GM23338 (cell line): Measurements from ENCODE around the gene ITGB5. TPM values are rescaled to one million over a fixed set of nuclear protein-coding genes. Genes with fewer than 3 reads are reported as not detected.

Source experiments
- ATAC-seq: fragments of 200-7000 bp; cut with Tn5 transposase; 3 replicates; pipeline ENCODE4 v1.9.1; 2020
- DNase-seq: peaks from one replicate; pipeline ENCODE4 v3.0.0-alpha.2; 2015; ENCODE audit warnings: low spot score
- H2AFZ ChIP-seq: fragments of 200-600 bp; sonication (generic); 2 replicates; pipeline ENCODE4 v1.8.0; 2016; ENCODE audit warnings: antibody characterized with exemption, mild to moderate bottlenecking, moderate library complexity
- H3F3A ChIP-seq: fragments of 200-600 bp; sonication (generic); replicated peaks from 2 replicates; pipeline ENCODE4 v1.8.0; 2017; ENCODE audit warnings: antibody characterized with exemption, mixed run types, low read depth
- H3K27ac ChIP-seq: fragments of 200-600 bp; sonication (generic); 2 replicates; pipeline ENCODE4 v1.6.1; 2016; ENCODE audit warnings: low read depth
- H3K27me3 ChIP-seq: fragments of 200-600 bp; sonication (generic); 2 replicates; pipeline ENCODE4 v1.8.0; 2016; ENCODE audit warnings: mild to moderate bottlenecking, mixed run types, moderate library complexity; ENCODE audit not compliant: insufficient read depth
- H3K36me3 ChIP-seq: fragments of 200-600 bp; sonication (generic); 2 replicates; pipeline ENCODE4 v1.8.0; 2016; ENCODE audit warnings: mild to moderate bottlenecking; ENCODE audit not compliant: insufficient read depth
- H3K4me1 ChIP-seq: fragments of 200-600 bp; sonication (generic); 2 replicates; pipeline ENCODE4 v1.8.0; 2016; ENCODE audit warnings: mild to moderate bottlenecking, moderate library complexity; ENCODE audit not compliant: insufficient read depth
- H3K4me2 ChIP-seq: fragments of 200-600 bp; sonication (generic); 2 replicates; pipeline ENCODE4 v1.7.1; 2017; ENCODE audit warnings: mixed run types
- H3K4me3 ChIP-seq: fragments of 200-600 bp; sonication (generic); 2 replicates; pipeline ENCODE4 v1.6.1; 2016; ENCODE audit warnings: mixed run types
- H3K79me2 ChIP-seq: fragments of 200-600 bp; sonication (generic); replicated peaks from 2 replicates; pipeline ENCODE4 v1.8.0; 2017; ENCODE audit warnings: mild to moderate bottlenecking; ENCODE audit not compliant: insufficient read depth
- H3K9me2 ChIP-seq: fragments of 200-600 bp; sonication (generic); 2 replicates; pipeline ENCODE4 v1.8.0; 2017; ENCODE audit not compliant: insufficient read depth
- H4K20me1 ChIP-seq: fragments of 200-600 bp; sonication (generic); replicated peaks from 2 replicates; pipeline ENCODE4 v1.8.0; 2017; ENCODE audit warnings: mild to moderate bottlenecking; ENCODE audit not compliant: insufficient read depth
- H3K27ac Mint-ChIP-seq: 2 replicates; pipeline ENCODE4 v1.8.0; 2020; ENCODE audit warnings: inconsistent platforms, mild to moderate bottlenecking, moderate library complexity, mixed read lengths
- H3K27me3 Mint-ChIP-seq: 3 replicates; pipeline ENCODE4 v1.8.0; 2022; ENCODE audit warnings: low read depth, mild to moderate bottlenecking, moderate library complexity, mixed read lengths, inconsistent platforms; ENCODE audit not compliant: insufficient read depth, poor library complexity
- H3K36me3 Mint-ChIP-seq: 3 replicates; pipeline ENCODE4 v1.8.0; 2021; ENCODE audit warnings: low read depth, mild to moderate bottlenecking, inconsistent platforms, moderate library complexity, mixed read lengths
- H3K4me1 Mint-ChIP-seq: 3 replicates; pipeline ENCODE4 v1.8.0; 2020; ENCODE audit warnings: mild to moderate bottlenecking, inconsistent platforms, mixed read lengths
- H3K4me3 Mint-ChIP-seq: 3 replicates; pipeline ENCODE4 v1.8.0; 2021; ENCODE audit warnings: moderate library complexity, mild to moderate bottlenecking, inconsistent platforms, mixed read lengths
- H3K9me3 Mint-ChIP-seq: 3 replicates; pipeline ENCODE4 v1.8.0; 2020; ENCODE audit warnings: moderate library complexity, mild to moderate bottlenecking, inconsistent platforms, mixed read lengths
- CREB1 ChIP-seq: fragments of 250-450 bp; sonication (Bioruptor Pico); IDR thresholded peaks from 2 replicates; pipeline ENCODE4 v1.5.0; 2020; ENCODE audit warnings: low read depth, mild to moderate bottlenecking, moderate library complexity
- EZH2 ChIP-seq: fragments of 200-600 bp; sonication (generic); IDR thresholded peaks from one replicate; pipeline ENCODE4 v1.8.0; 2017; ENCODE audit warnings: antibody characterized with exemption, mild to moderate bottlenecking, low read depth; ENCODE audit not compliant: unreplicated experiment
- JUNB ChIP-seq: IDR thresholded peaks from one replicate; pipeline ENCODE4 v1.6.1; 2016; ENCODE audit warnings: antibody characterized with exemption; ENCODE audit not compliant: unreplicated experiment
- NANOG ChIP-seq: IDR thresholded peaks from 2 replicates; pipeline ENCODE4 v1.6.1; 2016; ENCODE audit warnings: antibody characterized with exemption, borderline replicate concordance
- POLR2AphosphoS5 ChIP-seq: IDR thresholded peaks from 2 replicates; pipeline ENCODE4 v1.6.1; 2016; ENCODE audit warnings: antibody characterized with exemption, low read depth
- STAT1 ChIP-seq: IDR thresholded peaks from one replicate; pipeline ENCODE4 v1.6.1; 2016; ENCODE audit warnings: antibody characterized with exemption; ENCODE audit not compliant: unreplicated experiment
- ZNF114 ChIP-seq: fragments of 250-450 bp; sonication (Bioruptor Pico); IDR thresholded peaks from 2 replicates; pipeline ENCODE4 v1.5.0; 2020; ENCODE audit warnings: mild to moderate bottlenecking, moderate library complexity
- ZNF331 ChIP-seq: fragments of 250-450 bp; sonication (Bioruptor Pico); IDR thresholded peaks from 2 replicates; pipeline ENCODE4 v1.5.0; 2020; ENCODE audit warnings: low read depth, mild to moderate bottlenecking, moderate library complexity
- polyA plus RNA-seq: library from polyadenylated mRNA; unstranded; fragments of >200 nt; fragmentation: Nextera tagmentation; extraction: Ambion mirVana; gene quantifications from 2 replicates; pipeline ENCODE4 v1.2.1, GENCODE V29; 2016
- total RNA-seq: library from RNA; depleted of rRNA; stranded (reverse); fragments of >200 nt; shearing (Covaris generic); gene quantifications from 2 replicates; pipeline ENCODE4 v1.2.3, GENCODE V29; 2014
- TF ChIP-seq, protein P1 (sequence below): IDR thresholded peaks from one replicate; pipeline ENCODE4 v1.6.1; 2018; ENCODE audit warnings: antibody characterized with exemption; ENCODE audit not compliant: unreplicated experiment
- TF ChIP-seq, protein P2 (sequence below): fragments of 250-450 bp; sonication (Bioruptor Pico); IDR thresholded peaks from 2 replicates; pipeline ENCODE4 v1.5.0; 2020; ENCODE audit warnings: mild to moderate bottlenecking, moderate library complexity
- TF ChIP-seq, protein P3 (sequence below): IDR thresholded peaks from 2 replicates; pipeline ENCODE4 v1.6.1; 2016; ENCODE audit warnings: antibody characterized with exemption

Gene ITGB5
- total and polyA plus RNA-seq, 2 experiments from 2014 or later: 68.2 to 269 TPM

DNA sequence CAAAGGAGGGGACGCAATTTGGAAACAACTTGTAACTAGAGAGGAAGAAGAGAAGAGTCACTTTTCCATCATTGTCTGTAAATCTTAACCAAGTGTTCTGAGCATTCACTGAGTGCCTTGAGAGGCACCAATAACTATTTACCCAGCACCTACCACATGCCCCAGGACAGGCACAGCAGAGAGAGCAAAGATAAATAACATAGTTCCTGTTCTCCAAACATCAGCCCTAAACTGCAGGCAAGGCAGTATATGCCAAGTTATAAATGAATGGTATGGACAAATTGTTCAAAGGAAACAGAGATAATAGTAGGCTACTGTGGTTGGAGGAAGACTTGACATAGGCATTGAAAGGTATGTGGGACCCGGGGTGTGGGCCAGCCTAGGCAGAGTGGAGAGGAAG lies 45.6 kb downstream of the ITGB5 start:
- Histone ChIP-seq H4K20me1 (peaks cover 20% of the 10 kb centered on the region), H3F3A (peaks cover 17% of the 10 kb centered on the region; the same call in 1 of the 2 replicates), H3K9me2 (no peaks in the 10 kb centered on the region), H3K79me2 (peaks cover 80% of the 10 kb centered on the region), H3K27ac (no peak overlapping the region), H3K36me3 (peaks cover 36% of the 10 kb centered on the region), H3K4me2 (no peak overlapping the region), H3K4me1 (no peaks in the 10 kb centered on the region), H2AFZ (no peak overlapping the region), H3K4me3 (no peak overlapping the region), H3K27me3 (no peaks in the 10 kb centered on the region)
- Mint-ChIP-seq H3K4me1 (peaks cover 16% of the 10 kb centered on the region), H3K4me3 (no peak overlapping the region), H3K9me3 (no peaks in the 10 kb centered on the region), H3K27ac (no peak overlapping the region), H3K27me3 (no peaks in the 10 kb centered on the region), H3K36me3 (peaks cover 78% of the 10 kb centered on the region)
- DNase-seq (no peak), ATAC-seq (no peak)
- TF ChIP-seq, protein P1, sequence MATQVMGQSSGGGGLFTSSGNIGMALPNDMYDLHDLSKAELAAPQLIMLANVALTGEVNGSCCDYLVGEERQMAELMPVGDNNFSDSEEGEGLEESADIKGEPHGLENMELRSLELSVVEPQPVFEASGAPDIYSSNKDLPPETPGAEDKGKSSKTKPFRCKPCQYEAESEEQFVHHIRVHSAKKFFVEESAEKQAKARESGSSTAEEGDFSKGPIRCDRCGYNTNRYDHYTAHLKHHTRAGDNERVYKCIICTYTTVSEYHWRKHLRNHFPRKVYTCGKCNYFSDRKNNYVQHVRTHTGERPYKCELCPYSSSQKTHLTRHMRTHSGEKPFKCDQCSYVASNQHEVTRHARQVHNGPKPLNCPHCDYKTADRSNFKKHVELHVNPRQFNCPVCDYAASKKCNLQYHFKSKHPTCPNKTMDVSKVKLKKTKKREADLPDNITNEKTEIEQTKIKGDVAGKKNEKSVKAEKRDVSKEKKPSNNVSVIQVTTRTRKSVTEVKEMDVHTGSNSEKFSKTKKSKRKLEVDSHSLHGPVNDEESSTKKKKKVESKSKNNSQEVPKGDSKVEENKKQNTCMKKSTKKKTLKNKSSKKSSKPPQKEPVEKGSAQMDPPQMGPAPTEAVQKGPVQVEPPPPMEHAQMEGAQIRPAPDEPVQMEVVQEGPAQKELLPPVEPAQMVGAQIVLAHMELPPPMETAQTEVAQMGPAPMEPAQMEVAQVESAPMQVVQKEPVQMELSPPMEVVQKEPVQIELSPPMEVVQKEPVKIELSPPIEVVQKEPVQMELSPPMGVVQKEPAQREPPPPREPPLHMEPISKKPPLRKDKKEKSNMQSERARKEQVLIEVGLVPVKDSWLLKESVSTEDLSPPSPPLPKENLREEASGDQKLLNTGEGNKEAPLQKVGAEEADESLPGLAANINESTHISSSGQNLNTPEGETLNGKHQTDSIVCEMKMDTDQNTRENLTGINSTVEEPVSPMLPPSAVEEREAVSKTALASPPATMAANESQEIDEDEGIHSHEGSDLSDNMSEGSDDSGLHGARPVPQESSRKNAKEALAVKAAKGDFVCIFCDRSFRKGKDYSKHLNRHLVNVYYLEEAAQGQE: no peak
- TF ChIP-seq ZNF114 (no peak), NANOG (no peak), POLR2AphosphoS5 (no peak), CREB1 (CRISPR knock-in tag) (no peak), STAT1 (no peak), EZH2 (no peak), ZNF331 (CRISPR knock-in tag) (no peak), JUNB (no peak)
- TF ChIP-seq, protein P2, sequence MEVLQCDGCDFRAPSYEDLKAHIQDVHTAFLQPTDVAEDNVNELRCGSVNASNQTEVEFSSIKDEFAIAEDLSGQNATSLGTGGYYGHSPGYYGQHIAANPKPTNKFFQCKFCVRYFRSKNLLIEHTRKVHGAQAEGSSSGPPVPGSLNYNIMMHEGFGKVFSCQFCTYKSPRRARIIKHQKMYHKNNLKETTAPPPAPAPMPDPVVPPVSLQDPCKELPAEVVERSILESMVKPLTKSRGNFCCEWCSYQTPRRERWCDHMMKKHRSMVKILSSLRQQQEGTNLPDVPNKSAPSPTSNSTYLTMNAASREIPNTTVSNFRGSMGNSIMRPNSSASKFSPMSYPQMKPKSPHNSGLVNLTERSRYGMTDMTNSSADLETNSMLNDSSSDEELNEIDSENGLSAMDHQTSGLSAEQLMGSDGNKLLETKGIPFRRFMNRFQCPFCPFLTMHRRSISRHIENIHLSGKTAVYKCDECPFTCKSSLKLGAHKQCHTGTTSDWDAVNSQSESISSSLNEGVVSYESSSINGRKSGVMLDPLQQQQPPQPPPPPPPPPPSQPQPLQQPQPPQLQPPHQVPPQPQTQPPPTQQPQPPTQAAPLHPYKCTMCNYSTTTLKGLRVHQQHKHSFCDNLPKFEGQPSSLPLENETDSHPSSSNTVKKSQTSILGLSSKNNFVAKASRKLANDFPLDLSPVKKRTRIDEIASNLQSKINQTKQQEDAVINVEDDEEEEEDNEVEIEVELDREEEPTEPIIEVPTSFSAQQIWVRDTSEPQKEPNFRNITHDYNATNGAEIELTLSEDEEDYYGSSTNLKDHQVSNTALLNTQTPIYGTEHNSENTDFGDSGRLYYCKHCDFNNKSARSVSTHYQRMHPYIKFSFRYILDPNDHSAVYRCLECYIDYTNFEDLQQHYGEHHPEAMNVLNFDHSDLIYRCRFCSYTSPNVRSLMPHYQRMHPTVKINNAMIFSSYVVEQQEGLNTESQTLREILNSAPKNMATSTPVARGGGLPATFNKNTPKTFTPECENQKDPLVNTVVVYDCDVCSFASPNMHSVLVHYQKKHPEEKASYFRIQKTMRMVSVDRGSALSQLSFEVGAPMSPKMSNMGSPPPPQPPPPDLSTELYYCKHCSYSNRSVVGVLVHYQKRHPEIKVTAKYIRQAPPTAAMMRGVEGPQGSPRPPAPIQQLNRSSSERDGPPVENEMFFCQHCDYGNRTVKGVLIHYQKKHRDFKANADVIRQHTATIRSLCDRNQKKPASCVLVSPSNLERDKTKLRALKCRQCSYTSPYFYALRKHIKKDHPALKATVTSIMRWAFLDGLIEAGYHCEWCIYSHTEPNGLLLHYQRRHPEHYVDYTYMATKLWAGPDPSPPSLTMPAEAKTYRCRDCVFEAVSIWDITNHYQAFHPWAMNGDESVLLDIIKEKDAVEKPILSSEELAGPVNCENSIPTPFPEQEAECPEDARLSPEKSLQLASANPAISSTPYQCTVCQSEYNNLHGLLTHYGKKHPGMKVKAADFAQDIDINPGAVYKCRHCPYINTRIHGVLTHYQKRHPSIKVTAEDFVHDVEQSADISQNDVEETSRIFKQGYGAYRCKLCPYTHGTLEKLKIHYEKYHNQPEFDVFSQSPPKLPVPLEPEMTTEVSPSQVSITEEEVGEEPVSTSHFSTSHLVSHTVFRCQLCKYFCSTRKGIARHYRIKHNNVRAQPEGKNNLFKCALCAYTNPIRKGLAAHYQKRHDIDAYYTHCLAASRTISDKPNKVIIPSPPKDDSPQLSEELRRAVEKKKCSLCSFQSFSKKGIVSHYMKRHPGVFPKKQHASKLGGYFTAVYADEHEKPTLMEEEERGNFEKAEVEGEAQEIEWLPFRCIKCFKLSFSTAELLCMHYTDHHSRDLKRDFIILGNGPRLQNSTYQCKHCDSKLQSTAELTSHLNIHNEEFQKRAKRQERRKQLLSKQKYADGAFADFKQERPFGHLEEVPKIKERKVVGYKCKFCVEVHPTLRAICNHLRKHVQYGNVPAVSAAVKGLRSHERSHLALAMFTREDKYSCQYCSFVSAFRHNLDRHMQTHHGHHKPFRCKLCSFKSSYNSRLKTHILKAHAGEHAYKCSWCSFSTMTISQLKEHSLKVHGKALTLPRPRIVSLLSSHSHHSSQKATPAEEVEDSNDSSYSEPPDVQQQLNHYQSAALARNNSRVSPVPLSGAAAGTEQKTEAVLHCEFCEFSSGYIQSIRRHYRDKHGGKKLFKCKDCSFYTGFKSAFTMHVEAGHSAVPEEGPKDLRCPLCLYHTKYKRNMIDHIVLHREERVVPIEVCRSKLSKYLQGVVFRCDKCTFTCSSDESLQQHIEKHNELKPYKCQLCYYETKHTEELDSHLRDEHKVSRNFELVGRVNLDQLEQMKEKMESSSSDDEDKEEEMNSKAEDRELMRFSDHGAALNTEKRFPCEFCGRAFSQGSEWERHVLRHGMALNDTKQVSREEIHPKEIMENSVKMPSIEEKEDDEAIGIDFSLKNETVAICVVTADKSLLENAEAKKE (CRISPR knock-in tag): no peak
- TF ChIP-seq, protein P3, sequence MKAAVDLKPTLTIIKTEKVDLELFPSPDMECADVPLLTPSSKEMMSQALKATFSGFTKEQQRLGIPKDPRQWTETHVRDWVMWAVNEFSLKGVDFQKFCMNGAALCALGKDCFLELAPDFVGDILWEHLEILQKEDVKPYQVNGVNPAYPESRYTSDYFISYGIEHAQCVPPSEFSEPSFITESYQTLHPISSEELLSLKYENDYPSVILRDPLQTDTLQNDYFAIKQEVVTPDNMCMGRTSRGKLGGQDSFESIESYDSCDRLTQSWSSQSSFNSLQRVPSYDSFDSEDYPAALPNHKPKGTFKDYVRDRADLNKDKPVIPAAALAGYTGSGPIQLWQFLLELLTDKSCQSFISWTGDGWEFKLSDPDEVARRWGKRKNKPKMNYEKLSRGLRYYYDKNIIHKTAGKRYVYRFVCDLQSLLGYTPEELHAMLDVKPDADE: no peak
